Type B pancreatic cell (in vitro differentiated cells): ENCODE results near the gene CIITA. TPM values are rescaled to one million over a fixed set of nuclear protein-coding genes. Genes with fewer than 3 reads are reported as not detected.

Experiments used
- DNase-seq: peaks from one replicate; pipeline ENCODE4 v3.0.0; 2021; ENCODE audit warnings: mixed read lengths; ENCODE audit not compliant: unreplicated experiment; ENCODE audit errors: extremely low spot score
- H3K27ac Mint-ChIP-seq: 2 replicates; pipeline ENCODE4 v1.8.0; 2021; ENCODE audit warnings: mild to moderate bottlenecking, mixed read lengths
- H3K27me3 Mint-ChIP-seq: 2 replicates; pipeline ENCODE4 v1.8.0; 2021; ENCODE audit warnings: mixed read lengths
- H3K36me3 Mint-ChIP-seq: 2 replicates; pipeline ENCODE4 v1.8.0; 2021; ENCODE audit warnings: mixed read lengths
- H3K4me1 Mint-ChIP-seq: one replicate; pipeline ENCODE4 v1.8.0; 2021; ENCODE audit warnings: mixed read lengths; ENCODE audit not compliant: unreplicated experiment
- H3K4me3 Mint-ChIP-seq: 2 replicates; pipeline ENCODE4 v1.8.0; 2021; ENCODE audit warnings: mild to moderate bottlenecking, mixed read lengths
- H3K9me3 Mint-ChIP-seq: 2 replicates; pipeline ENCODE4 v1.8.0; 2021; ENCODE audit warnings: mixed read lengths
- CTCF ChIP-seq: fragments of 200-600 bp; sonication (generic); conservative IDR thresholded peaks from 2 replicates; pipeline ENCODE4 v1.5.0; 2021; ENCODE audit warnings: antibody characterized with exemption, mild to moderate bottlenecking
- total RNA-seq: library from RNA; stranded (reverse); gene quantifications from 2 replicates; pipeline ENCODE4 v1.2.1, GENCODE V29; 2021; ENCODE audit warnings: low replicate concordance

The CIITA gene
- total RNA-seq, 1 donor from 2014 or later, result not detected

- no peak for TF ChIP-seq CTCF
- Mint-ChIP-seq H3K9me3 (no peaks in the 10 kb centered on the region), H3K27ac (no peak overlapping the region), H3K4me3 (no peak overlapping the region), H3K4me1 (no peaks in the 10 kb centered on the region), H3K36me3 (no peaks in the 10 kb centered on the region), H3K27me3 (peaks cover 3% of the 10 kb centered on the region)
- DNase-seq, result no peak
These were observed 24.1 kb upstream of the CIITA start for GRCh38 chr16:10852948-10853347.

- Mint-ChIP-seq H3K27ac (no peak overlapping the region), H3K4me3 (no peak overlapping the region), H3K4me1 (no peaks in the 10 kb centered on the region), H3K36me3 (no peaks in the 10 kb centered on the region), H3K9me3 (no peaks in the 10 kb centered on the region), H3K27me3 (peaks cover 3% of the 10 kb centered on the region)
- TF ChIP-seq CTCF, result no peak
- DNase-seq, result no peak
These were observed 21.0 kb upstream of the CIITA start for GRCh38 chr16:10856042-10856441.

GRCh38 chr16:10858203-10858602, 18.8 kb upstream of the CIITA start:
- no peak for TF ChIP-seq CTCF
- Mint-ChIP-seq H3K4me1 (no peaks in the 10 kb centered on the region), H3K9me3 (no peaks in the 10 kb centered on the region), H3K27me3 (peaks cover 24% of the 10 kb centered on the region), H3K4me3 (no peak overlapping the region), H3K27ac (no peak overlapping the region), H3K36me3 (no peaks in the 10 kb centered on the region)
- no peak for DNase-seq

GRCh38 chr16:10859020-10859419, 18.0 kb upstream of the CIITA start:
- no peaks in the 10 kb centered on the region for H3K4me1 Mint-ChIP-seq
- no peak overlapping the region for H3K27ac Mint-ChIP-seq
- H3K36me3 Mint-ChIP-seq, result no peaks in the 10 kb centered on the region
- DNase-seq, result no peak
- TF ChIP-seq CTCF, result no peak
- H3K27me3 Mint-ChIP-seq, result peaks cover 28% of the 10 kb centered on the region
- H3K9me3 Mint-ChIP-seq, result no peaks in the 10 kb centered on the region
- no peak overlapping the region for H3K4me3 Mint-ChIP-seq

- H3K27me3 Mint-ChIP-seq, result peaks cover 28% of the 10 kb centered on the region
- H3K4me1 Mint-ChIP-seq, result no peaks in the 10 kb centered on the region
- no peak for DNase-seq
- no peaks in the 10 kb centered on the region for H3K36me3 Mint-ChIP-seq
- TF ChIP-seq CTCF, result no peak
- no peak overlapping the region for H3K4me3 Mint-ChIP-seq
- no peak overlapping the region for H3K27ac Mint-ChIP-seq
- no peaks in the 10 kb centered on the region for H3K9me3 Mint-ChIP-seq
These were observed 17.3 kb upstream of the CIITA start for GRCh38 chr16:10859658-10860057.

- no peaks in the 10 kb centered on the region for H3K4me1 Mint-ChIP-seq
- peaks cover 37% of the 10 kb centered on the region for H3K27me3 Mint-ChIP-seq
- H3K9me3 Mint-ChIP-seq, result no peaks in the 10 kb centered on the region
- no peak overlapping the region for H3K27ac Mint-ChIP-seq
- no peaks in the 10 kb centered on the region for H3K36me3 Mint-ChIP-seq
- no peak for TF ChIP-seq CTCF
- no peak overlapping the region for H3K4me3 Mint-ChIP-seq
- DNase-seq, result no peak
These were observed 14.6 kb upstream of the CIITA start for GRCh38 chr16:10862438-10862837.
